GM23338 (cell line): ENCODE results near the gene YIPF5. TPM values are rescaled to one million over a fixed set of nuclear protein-coding genes. Genes with fewer than 3 reads are reported as not detected.

Source experiments
- ATAC-seq: fragments of 200-7000 bp; cut with Tn5 transposase; 3 replicates; pipeline ENCODE4 v1.9.1; 2020
- DNase-seq: peaks from one replicate; pipeline ENCODE4 v3.0.0-alpha.2; 2015; ENCODE audit warnings: low spot score
- H2AFZ ChIP-seq: fragments of 200-600 bp; sonication (generic); 2 replicates; pipeline ENCODE4 v1.8.0; 2016; ENCODE audit warnings: antibody characterized with exemption, mild to moderate bottlenecking, moderate library complexity
- H3F3A ChIP-seq: fragments of 200-600 bp; sonication (generic); replicated peaks from 2 replicates; pipeline ENCODE4 v1.8.0; 2017; ENCODE audit warnings: antibody characterized with exemption, mixed run types, low read depth
- H3K27ac ChIP-seq: fragments of 200-600 bp; sonication (generic); 2 replicates; pipeline ENCODE4 v1.6.1; 2016; ENCODE audit warnings: low read depth
- H3K27me3 ChIP-seq: fragments of 200-600 bp; sonication (generic); 2 replicates; pipeline ENCODE4 v1.8.0; 2016; ENCODE audit warnings: mild to moderate bottlenecking, mixed run types, moderate library complexity; ENCODE audit not compliant: insufficient read depth
- H3K36me3 ChIP-seq: fragments of 200-600 bp; sonication (generic); 2 replicates; pipeline ENCODE4 v1.8.0; 2016; ENCODE audit warnings: mild to moderate bottlenecking; ENCODE audit not compliant: insufficient read depth
- H3K4me1 ChIP-seq: fragments of 200-600 bp; sonication (generic); 2 replicates; pipeline ENCODE4 v1.8.0; 2016; ENCODE audit warnings: mild to moderate bottlenecking, moderate library complexity; ENCODE audit not compliant: insufficient read depth
- H3K4me2 ChIP-seq: fragments of 200-600 bp; sonication (generic); 2 replicates; pipeline ENCODE4 v1.7.1; 2017; ENCODE audit warnings: mixed run types
- H3K4me3 ChIP-seq: fragments of 200-600 bp; sonication (generic); 2 replicates; pipeline ENCODE4 v1.6.1; 2016; ENCODE audit warnings: mixed run types
- H3K79me2 ChIP-seq: fragments of 200-600 bp; sonication (generic); replicated peaks from 2 replicates; pipeline ENCODE4 v1.8.0; 2017; ENCODE audit warnings: mild to moderate bottlenecking; ENCODE audit not compliant: insufficient read depth
- H3K9me2 ChIP-seq: fragments of 200-600 bp; sonication (generic); 2 replicates; pipeline ENCODE4 v1.8.0; 2017; ENCODE audit not compliant: insufficient read depth
- H4K20me1 ChIP-seq: fragments of 200-600 bp; sonication (generic); replicated peaks from 2 replicates; pipeline ENCODE4 v1.8.0; 2017; ENCODE audit warnings: mild to moderate bottlenecking; ENCODE audit not compliant: insufficient read depth
- H3K27ac Mint-ChIP-seq: 2 replicates; pipeline ENCODE4 v1.8.0; 2020; ENCODE audit warnings: inconsistent platforms, mild to moderate bottlenecking, moderate library complexity, mixed read lengths
- H3K27me3 Mint-ChIP-seq: 3 replicates; pipeline ENCODE4 v1.8.0; 2022; ENCODE audit warnings: low read depth, mild to moderate bottlenecking, moderate library complexity, mixed read lengths, inconsistent platforms; ENCODE audit not compliant: insufficient read depth, poor library complexity
- H3K36me3 Mint-ChIP-seq: 3 replicates; pipeline ENCODE4 v1.8.0; 2021; ENCODE audit warnings: low read depth, mild to moderate bottlenecking, inconsistent platforms, moderate library complexity, mixed read lengths
- H3K4me1 Mint-ChIP-seq: 3 replicates; pipeline ENCODE4 v1.8.0; 2020; ENCODE audit warnings: mild to moderate bottlenecking, inconsistent platforms, mixed read lengths
- H3K4me3 Mint-ChIP-seq: 3 replicates; pipeline ENCODE4 v1.8.0; 2021; ENCODE audit warnings: moderate library complexity, mild to moderate bottlenecking, inconsistent platforms, mixed read lengths
- H3K9me3 Mint-ChIP-seq: 3 replicates; pipeline ENCODE4 v1.8.0; 2020; ENCODE audit warnings: moderate library complexity, mild to moderate bottlenecking, inconsistent platforms, mixed read lengths
- EZH2 ChIP-seq: fragments of 200-600 bp; sonication (generic); IDR thresholded peaks from one replicate; pipeline ENCODE4 v1.8.0; 2017; ENCODE audit warnings: antibody characterized with exemption, mild to moderate bottlenecking, low read depth; ENCODE audit not compliant: unreplicated experiment
- EZH2phosphoT487 ChIP-seq: fragments of 200-600 bp; sonication (generic); IDR thresholded peaks from one replicate; pipeline ENCODE4 v1.8.1; 2018; ENCODE audit warnings: antibody characterized with exemption; ENCODE audit not compliant: unreplicated experiment
- JUNB ChIP-seq: IDR thresholded peaks from one replicate; pipeline ENCODE4 v1.6.1; 2016; ENCODE audit warnings: antibody characterized with exemption; ENCODE audit not compliant: unreplicated experiment
- NANOG ChIP-seq: IDR thresholded peaks from 2 replicates; pipeline ENCODE4 v1.6.1; 2016; ENCODE audit warnings: antibody characterized with exemption, borderline replicate concordance
- STAT1 ChIP-seq: IDR thresholded peaks from one replicate; pipeline ENCODE4 v1.6.1; 2016; ENCODE audit warnings: antibody characterized with exemption; ENCODE audit not compliant: unreplicated experiment
- ZNF114 ChIP-seq: fragments of 250-450 bp; sonication (Bioruptor Pico); IDR thresholded peaks from 2 replicates; pipeline ENCODE4 v1.5.0; 2020; ENCODE audit warnings: mild to moderate bottlenecking, moderate library complexity
- ZNF331 ChIP-seq: fragments of 250-450 bp; sonication (Bioruptor Pico); IDR thresholded peaks from 2 replicates; pipeline ENCODE4 v1.5.0; 2020; ENCODE audit warnings: low read depth, mild to moderate bottlenecking, moderate library complexity
- polyA plus RNA-seq: library from polyadenylated mRNA; unstranded; fragments of >200 nt; fragmentation: Nextera tagmentation; extraction: Ambion mirVana; gene quantifications from 2 replicates; pipeline ENCODE4 v1.2.1, GENCODE V29; 2016
- total RNA-seq: library from RNA; depleted of rRNA; stranded (reverse); fragments of >200 nt; shearing (Covaris generic); gene quantifications from 2 replicates; pipeline ENCODE4 v1.2.3, GENCODE V29; 2014
- TF ChIP-seq, protein P1 (sequence below): IDR thresholded peaks from 2 replicates; pipeline ENCODE4 v1.6.1; 2016; ENCODE audit warnings: antibody characterized with exemption
- TF ChIP-seq, protein P2 (sequence below): fragments of 250-450 bp; sonication (Bioruptor Pico); IDR thresholded peaks from 2 replicates; pipeline ENCODE4 v1.5.0; 2020; ENCODE audit warnings: mild to moderate bottlenecking, moderate library complexity

The YIPF5 gene
- total and polyA plus RNA-seq, 2 experiments from 2014 or later: 28.1 to 46.5 TPM

DNA sequence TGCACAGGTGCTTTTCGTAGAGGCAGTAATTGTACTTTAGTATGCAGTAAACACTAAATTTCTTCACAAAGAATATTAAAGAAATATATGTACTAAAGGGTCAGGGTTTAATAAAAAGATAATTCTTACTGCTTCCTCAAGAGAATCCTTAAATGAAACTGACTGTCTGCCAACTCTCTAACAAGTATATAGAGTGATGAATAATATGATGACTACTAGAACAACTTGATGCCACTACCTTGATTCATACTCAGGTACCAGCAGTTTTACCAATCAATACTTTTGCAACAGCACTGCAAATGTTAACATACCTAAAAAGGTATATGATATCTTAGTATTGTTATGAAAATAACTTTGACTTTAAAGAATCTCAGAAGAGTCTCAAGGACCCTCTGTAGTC lies 3.8 kb downstream of the YIPF5 start:
- Mint-ChIP-seq H3K4me1 (peaks cover 9% of the 10 kb centered on the region), H3K4me3 (no peak overlapping the region), H3K36me3 (peaks cover 34% of the 10 kb centered on the region), H3K9me3 (no peaks in the 10 kb centered on the region), H3K27ac (no peak overlapping the region), H3K27me3 (peaks cover 5% of the 10 kb centered on the region)
- TF ChIP-seq JUNB (no peak), ZNF114 (no peak), STAT1 (no peak), EZH2 (no peak), EZH2phosphoT487 (no peak), NANOG (no peak), ZNF331 (CRISPR knock-in tag) (no peak)
- TF ChIP-seq, protein P1, sequence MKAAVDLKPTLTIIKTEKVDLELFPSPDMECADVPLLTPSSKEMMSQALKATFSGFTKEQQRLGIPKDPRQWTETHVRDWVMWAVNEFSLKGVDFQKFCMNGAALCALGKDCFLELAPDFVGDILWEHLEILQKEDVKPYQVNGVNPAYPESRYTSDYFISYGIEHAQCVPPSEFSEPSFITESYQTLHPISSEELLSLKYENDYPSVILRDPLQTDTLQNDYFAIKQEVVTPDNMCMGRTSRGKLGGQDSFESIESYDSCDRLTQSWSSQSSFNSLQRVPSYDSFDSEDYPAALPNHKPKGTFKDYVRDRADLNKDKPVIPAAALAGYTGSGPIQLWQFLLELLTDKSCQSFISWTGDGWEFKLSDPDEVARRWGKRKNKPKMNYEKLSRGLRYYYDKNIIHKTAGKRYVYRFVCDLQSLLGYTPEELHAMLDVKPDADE: no peak
- TF ChIP-seq, protein P2, sequence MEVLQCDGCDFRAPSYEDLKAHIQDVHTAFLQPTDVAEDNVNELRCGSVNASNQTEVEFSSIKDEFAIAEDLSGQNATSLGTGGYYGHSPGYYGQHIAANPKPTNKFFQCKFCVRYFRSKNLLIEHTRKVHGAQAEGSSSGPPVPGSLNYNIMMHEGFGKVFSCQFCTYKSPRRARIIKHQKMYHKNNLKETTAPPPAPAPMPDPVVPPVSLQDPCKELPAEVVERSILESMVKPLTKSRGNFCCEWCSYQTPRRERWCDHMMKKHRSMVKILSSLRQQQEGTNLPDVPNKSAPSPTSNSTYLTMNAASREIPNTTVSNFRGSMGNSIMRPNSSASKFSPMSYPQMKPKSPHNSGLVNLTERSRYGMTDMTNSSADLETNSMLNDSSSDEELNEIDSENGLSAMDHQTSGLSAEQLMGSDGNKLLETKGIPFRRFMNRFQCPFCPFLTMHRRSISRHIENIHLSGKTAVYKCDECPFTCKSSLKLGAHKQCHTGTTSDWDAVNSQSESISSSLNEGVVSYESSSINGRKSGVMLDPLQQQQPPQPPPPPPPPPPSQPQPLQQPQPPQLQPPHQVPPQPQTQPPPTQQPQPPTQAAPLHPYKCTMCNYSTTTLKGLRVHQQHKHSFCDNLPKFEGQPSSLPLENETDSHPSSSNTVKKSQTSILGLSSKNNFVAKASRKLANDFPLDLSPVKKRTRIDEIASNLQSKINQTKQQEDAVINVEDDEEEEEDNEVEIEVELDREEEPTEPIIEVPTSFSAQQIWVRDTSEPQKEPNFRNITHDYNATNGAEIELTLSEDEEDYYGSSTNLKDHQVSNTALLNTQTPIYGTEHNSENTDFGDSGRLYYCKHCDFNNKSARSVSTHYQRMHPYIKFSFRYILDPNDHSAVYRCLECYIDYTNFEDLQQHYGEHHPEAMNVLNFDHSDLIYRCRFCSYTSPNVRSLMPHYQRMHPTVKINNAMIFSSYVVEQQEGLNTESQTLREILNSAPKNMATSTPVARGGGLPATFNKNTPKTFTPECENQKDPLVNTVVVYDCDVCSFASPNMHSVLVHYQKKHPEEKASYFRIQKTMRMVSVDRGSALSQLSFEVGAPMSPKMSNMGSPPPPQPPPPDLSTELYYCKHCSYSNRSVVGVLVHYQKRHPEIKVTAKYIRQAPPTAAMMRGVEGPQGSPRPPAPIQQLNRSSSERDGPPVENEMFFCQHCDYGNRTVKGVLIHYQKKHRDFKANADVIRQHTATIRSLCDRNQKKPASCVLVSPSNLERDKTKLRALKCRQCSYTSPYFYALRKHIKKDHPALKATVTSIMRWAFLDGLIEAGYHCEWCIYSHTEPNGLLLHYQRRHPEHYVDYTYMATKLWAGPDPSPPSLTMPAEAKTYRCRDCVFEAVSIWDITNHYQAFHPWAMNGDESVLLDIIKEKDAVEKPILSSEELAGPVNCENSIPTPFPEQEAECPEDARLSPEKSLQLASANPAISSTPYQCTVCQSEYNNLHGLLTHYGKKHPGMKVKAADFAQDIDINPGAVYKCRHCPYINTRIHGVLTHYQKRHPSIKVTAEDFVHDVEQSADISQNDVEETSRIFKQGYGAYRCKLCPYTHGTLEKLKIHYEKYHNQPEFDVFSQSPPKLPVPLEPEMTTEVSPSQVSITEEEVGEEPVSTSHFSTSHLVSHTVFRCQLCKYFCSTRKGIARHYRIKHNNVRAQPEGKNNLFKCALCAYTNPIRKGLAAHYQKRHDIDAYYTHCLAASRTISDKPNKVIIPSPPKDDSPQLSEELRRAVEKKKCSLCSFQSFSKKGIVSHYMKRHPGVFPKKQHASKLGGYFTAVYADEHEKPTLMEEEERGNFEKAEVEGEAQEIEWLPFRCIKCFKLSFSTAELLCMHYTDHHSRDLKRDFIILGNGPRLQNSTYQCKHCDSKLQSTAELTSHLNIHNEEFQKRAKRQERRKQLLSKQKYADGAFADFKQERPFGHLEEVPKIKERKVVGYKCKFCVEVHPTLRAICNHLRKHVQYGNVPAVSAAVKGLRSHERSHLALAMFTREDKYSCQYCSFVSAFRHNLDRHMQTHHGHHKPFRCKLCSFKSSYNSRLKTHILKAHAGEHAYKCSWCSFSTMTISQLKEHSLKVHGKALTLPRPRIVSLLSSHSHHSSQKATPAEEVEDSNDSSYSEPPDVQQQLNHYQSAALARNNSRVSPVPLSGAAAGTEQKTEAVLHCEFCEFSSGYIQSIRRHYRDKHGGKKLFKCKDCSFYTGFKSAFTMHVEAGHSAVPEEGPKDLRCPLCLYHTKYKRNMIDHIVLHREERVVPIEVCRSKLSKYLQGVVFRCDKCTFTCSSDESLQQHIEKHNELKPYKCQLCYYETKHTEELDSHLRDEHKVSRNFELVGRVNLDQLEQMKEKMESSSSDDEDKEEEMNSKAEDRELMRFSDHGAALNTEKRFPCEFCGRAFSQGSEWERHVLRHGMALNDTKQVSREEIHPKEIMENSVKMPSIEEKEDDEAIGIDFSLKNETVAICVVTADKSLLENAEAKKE (CRISPR knock-in tag): no peak
- Histone ChIP-seq H3K4me1 (peaks cover 7% of the 10 kb centered on the region; the same call in 1 of the 2 replicates), H3K9me2 (peaks cover 4% of the 10 kb centered on the region; the same call in 1 of the 2 replicates), H3F3A (no peaks in the 10 kb centered on the region), H3K79me2 (peaks cover 36% of the 10 kb centered on the region), H3K27me3 (no peaks in the 10 kb centered on the region), H3K4me3 (no peak overlapping the region), H2AFZ (no peak overlapping the region), H3K36me3 (peaks cover 30% of the 10 kb centered on the region), H3K4me2 (no peak overlapping the region), H4K20me1 (0 out of 2 replicates have a peak, but pooled peaks cover 5% of the 10 kb centered on the region), H3K27ac (no peak overlapping the region)
- ATAC-seq: no peak
- no peak for DNase-seq
